ENCODE data around the gene NTM.

The NTM gene

DNA sequence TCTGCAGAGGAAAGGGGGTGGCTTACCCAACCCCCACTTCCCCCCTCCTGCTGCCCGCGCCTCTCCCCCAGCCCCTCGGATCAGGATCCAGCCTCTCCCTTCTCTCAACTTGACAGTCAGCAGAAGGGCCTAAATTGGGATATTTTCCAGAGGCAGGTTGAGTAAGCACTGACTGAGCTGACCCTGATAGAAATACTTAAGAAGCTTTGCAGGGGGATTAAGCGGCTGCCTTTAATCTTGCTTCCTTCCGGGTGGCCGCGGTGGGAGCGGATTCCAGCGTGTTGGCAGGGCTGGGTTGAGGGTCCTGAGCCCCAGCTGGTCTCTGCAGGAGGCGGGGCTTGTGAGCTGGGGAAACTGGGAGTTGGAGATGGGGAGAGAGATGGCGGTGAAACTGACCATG, 445.2 kb downstream of the NTM start:
- Histone ChIP-seq H3K4me3 (ENCODE audit: low read depth, low read length, poor library complexity, severe bottlenecking) (no peak overlapping the region), H3K9me2 (ENCODE audit: low read depth, low read length) (no peaks in the 10 kb centered on the region), H3K9ac (ENCODE audit: low read length) (no peak overlapping the region), H3K27me3 (ENCODE audit: insufficient read depth, low read length) (no peaks in the 10 kb centered on the region), H3K27ac (ENCODE audit: low read depth, low read length, poor library complexity, severe bottlenecking) (no peak overlapping the region), H4K20me1 (ENCODE audit: insufficient read depth, low read length) (no peaks in the 10 kb centered on the region), H3K4me1 (ENCODE audit: insufficient read depth, low read length, severe bottlenecking) (no peaks in the 10 kb centered on the region), H3K36me3 (ENCODE audit: insufficient read depth, low read length) (no peaks in the 10 kb centered on the region), H2AFZ (ENCODE audit: low read length) (no peak overlapping the region), H3K9me3 (ENCODE audit: low read length) (no peaks in the 10 kb centered on the region), H3K4me2 (ENCODE audit: low read length) (no peak overlapping the region), H3F3A (ENCODE audit: insufficient read depth, low read length) (no peaks in the 10 kb centered on the region), H3K79me2 (ENCODE audit: insufficient read depth, low read length) (no peaks in the 10 kb centered on the region)
- TF ChIP-seq, protein P1, sequence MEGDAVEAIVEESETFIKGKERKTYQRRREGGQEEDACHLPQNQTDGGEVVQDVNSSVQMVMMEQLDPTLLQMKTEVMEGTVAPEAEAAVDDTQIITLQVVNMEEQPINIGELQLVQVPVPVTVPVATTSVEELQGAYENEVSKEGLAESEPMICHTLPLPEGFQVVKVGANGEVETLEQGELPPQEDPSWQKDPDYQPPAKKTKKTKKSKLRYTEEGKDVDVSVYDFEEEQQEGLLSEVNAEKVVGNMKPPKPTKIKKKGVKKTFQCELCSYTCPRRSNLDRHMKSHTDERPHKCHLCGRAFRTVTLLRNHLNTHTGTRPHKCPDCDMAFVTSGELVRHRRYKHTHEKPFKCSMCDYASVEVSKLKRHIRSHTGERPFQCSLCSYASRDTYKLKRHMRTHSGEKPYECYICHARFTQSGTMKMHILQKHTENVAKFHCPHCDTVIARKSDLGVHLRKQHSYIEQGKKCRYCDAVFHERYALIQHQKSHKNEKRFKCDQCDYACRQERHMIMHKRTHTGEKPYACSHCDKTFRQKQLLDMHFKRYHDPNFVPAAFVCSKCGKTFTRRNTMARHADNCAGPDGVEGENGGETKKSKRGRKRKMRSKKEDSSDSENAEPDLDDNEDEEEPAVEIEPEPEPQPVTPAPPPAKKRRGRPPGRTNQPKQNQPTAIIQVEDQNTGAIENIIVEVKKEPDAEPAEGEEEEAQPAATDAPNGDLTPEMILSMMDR (IDR thresholded peaks at IDR 0.05; ENCODE audit: low read length), result no peak
- no peak for TF ChIP-seq EZH2 (IDR thresholded peaks at IDR 0.05; ENCODE audit: borderline replicate concordance, low read length)

DNA sequence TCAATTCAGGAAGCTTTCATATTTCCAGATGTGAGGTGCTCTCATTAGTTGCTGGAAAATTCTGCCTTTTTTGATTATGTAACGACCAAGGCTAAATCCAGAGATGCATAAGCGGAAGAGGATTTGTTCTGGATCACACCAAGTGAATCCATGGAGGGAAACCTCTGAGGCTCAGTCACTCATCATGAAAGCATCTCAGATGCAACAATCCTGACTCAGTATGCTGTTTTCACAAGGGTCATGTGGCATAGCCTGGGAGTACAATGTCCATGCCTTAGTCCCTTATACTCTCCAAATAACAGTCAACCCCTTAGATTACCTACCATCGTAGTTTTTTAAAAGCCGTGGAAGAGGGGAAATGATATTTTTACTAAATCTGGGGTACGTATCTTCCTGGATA, 445.6 kb downstream of the NTM start:
- no peaks in the 10 kb centered on the region for H3F3A ChIP-seq (ENCODE audit: insufficient read depth, low read length)
- no peak overlapping the region for H3K4me2 ChIP-seq (ENCODE audit: low read length)
- no peaks in the 10 kb centered on the region for H3K4me1 ChIP-seq (ENCODE audit: insufficient read depth, low read length, severe bottlenecking)
- no peaks in the 10 kb centered on the region for H3K27me3 ChIP-seq (ENCODE audit: insufficient read depth, low read length)
- H3K36me3 ChIP-seq (ENCODE audit: insufficient read depth, low read length), result no peaks in the 10 kb centered on the region
- no peaks in the 10 kb centered on the region for H3K9me3 ChIP-seq (ENCODE audit: low read length)
- H3K79me2 ChIP-seq (ENCODE audit: insufficient read depth, low read length), result no peaks in the 10 kb centered on the region
- H4K20me1 ChIP-seq (ENCODE audit: insufficient read depth, low read length), result no peaks in the 10 kb centered on the region
- no peak overlapping the region for H3K27ac ChIP-seq (ENCODE audit: low read depth, low read length, poor library complexity, severe bottlenecking)
- TF ChIP-seq EZH2 (IDR thresholded peaks at IDR 0.05; ENCODE audit: borderline replicate concordance, low read length), result no peak
- TF ChIP-seq, protein P1 (IDR thresholded peaks at IDR 0.05; ENCODE audit: low read length), result no peak
- no peak overlapping the region for H2AFZ ChIP-seq (ENCODE audit: low read length)
- H3K4me3 ChIP-seq (ENCODE audit: low read depth, low read length, poor library complexity, severe bottlenecking), result no peak overlapping the region
- no peaks in the 10 kb centered on the region for H3K9me2 ChIP-seq (ENCODE audit: low read depth, low read length)
- no peak overlapping the region for H3K9ac ChIP-seq (ENCODE audit: low read length)

DNA sequence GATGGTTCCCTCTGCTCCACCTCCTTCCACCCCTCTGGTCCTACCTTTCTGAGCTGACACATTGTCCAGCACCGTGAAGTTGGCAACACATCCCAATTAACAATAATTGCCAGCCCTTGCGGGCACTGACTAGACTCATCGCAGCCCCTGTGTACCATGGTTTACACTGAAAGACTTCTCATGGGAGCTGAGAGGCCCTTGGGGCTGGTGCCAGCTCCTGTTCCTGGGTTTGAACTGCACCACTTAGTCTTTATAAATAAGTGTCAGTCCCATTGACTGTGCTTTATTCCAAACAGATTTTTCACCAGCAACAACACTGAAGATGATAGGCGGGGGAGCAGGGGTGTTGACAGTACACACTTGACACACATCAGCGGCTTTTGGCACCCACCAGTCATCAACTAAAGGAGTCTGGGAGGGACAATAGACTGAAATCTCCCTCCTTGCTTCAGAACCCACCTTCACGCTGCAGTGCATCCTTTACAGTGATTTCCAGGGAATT, 447.3 kb downstream of the NTM start:
- Histone ChIP-seq H4K20me1 (ENCODE audit: insufficient read depth, low read length) (no peaks in the 10 kb centered on the region), H3K4me2 (ENCODE audit: low read length) (no peak overlapping the region), H2AFZ (ENCODE audit: low read length) (no peak overlapping the region), H3K79me2 (ENCODE audit: insufficient read depth, low read length) (no peaks in the 10 kb centered on the region), H3K9me2 (ENCODE audit: low read depth, low read length) (no peaks in the 10 kb centered on the region), H3K27me3 (ENCODE audit: insufficient read depth, low read length) (no peaks in the 10 kb centered on the region), H3F3A (ENCODE audit: insufficient read depth, low read length) (no peaks in the 10 kb centered on the region), H3K4me3 (ENCODE audit: low read depth, low read length, poor library complexity, severe bottlenecking) (no peak overlapping the region), H3K36me3 (ENCODE audit: insufficient read depth, low read length) (no peaks in the 10 kb centered on the region), H3K9ac (ENCODE audit: low read length) (no peak overlapping the region), H3K9me3 (ENCODE audit: low read length) (no peaks in the 10 kb centered on the region), H3K27ac (ENCODE audit: low read depth, low read length, poor library complexity, severe bottlenecking) (no peak overlapping the region), H3K4me1 (ENCODE audit: insufficient read depth, low read length, severe bottlenecking) (no peaks in the 10 kb centered on the region)
- TF ChIP-seq EZH2 (IDR thresholded peaks at IDR 0.05; ENCODE audit: borderline replicate concordance, low read length), result no peak
- TF ChIP-seq, protein P1 (IDR thresholded peaks at IDR 0.05; ENCODE audit: low read length), result no peak

All from OCI-LY1 (cell line).